Right lobe of liver (tissue), 6 donors: ENCODE results near the gene HSPG2. TPM values are rescaled to one million over a fixed set of nuclear protein-coding genes. Genes with fewer than 3 reads are reported as not detected.
A peak's percentile ranks its signal among the peaks of the same experiment; 100 is the strongest.

Experiments used
- ATAC-seq, 4 donors: fragments of 200-7000 bp; cut with Tn5 transposase; one replicate each; pipeline ENCODE4 v1.9.1; 2020; ENCODE audit warnings: mild to moderate bottlenecking in 4 of 4, moderate library complexity in 4 of 4
- DNase-seq, 3 donors: peaks; one replicate each; pipeline ENCODE4 v3.0.0-alpha.2; 2020
- H3K27ac ChIP-seq, 3 donors: fragments of 200-600 bp; one replicate each; pipeline ENCODE4 v1.8.0; 2022
- H3K27me3 ChIP-seq, 2 donors: fragments of 200-600 bp; one replicate each; pipeline ENCODE4 v1.8.0; 2022
- H3K36me3 ChIP-seq, 4 donors: fragments of 200-600 bp; sonication (generic) in 1 of 4; one replicate each; pipeline versions ENCODE4 v1.5.1 to v1.8.0; 2017 to 2022; ENCODE audit warnings: control low read depth in 1 of 4
- H3K4me1 ChIP-seq, 4 donors: fragments of 200-600 bp; sonication (generic) in 1 of 4; one replicate each; pipeline versions ENCODE4 v1.5.1 to v1.8.0; 2017 to 2022; ENCODE audit warnings: control low read depth in 1 of 4
- H3K4me3 ChIP-seq, 3 donors: fragments of 200-600 bp; one replicate each; pipeline ENCODE4 v1.8.0; 2022
- H3K9me3 ChIP-seq, 4 donors: fragments of 200-600 bp; sonication (generic) in 1 of 4; one replicate each; pipeline versions ENCODE4 v1.5.1 to v1.8.0; 2017 to 2022; ENCODE audit warnings: control low read depth in 1 of 4
- POLR2A ChIP-seq: fragments of 450-650 bp; IDR thresholded peaks from one replicate; pipeline ENCODE4 v1.6.1; 2017; ENCODE audit warnings: antibody characterized with exemption, mild to moderate bottlenecking
- WGBS: methylation state at CpG from one replicate; pipeline ENCODE4 v1.1.6; 2018; ENCODE audit warnings: low coverage, low lambda C conversion rate; ENCODE audit not compliant: insufficient coverage; ENCODE audit errors: missing lambda C conversion rate; 5-methylcytosine and 5-hydroxymethylcytosine counted together
- intact Hi-C, 2 donors: fragments of 100-400 bp; cut with DNase I; formaldehyde crosslinking; loops; one replicate each; pipeline versions ENCODE4 v1.11.2 to v1.14.1; 2022
- total RNA-seq, 6 experiments: library from RNA; depleted of rRNA in 2 of 6; stranded (reverse); fragments of >200 nt in 2 of 6; fragmentation: NEBNext Ultra II Directional in 3 of 6; extraction: Animal tissue kit (Norgen Biotek cat#: 25700) in 3 of 6; gene quantifications; one replicate each; pipeline versions ENCODE4 v1.1.0 to v1.2.4, GENCODE V29; 2016 to 2023
- TF ChIP-seq, protein P1 (sequence below), 4 donors: fragments of 200-600 bp in 3 of 4; fragments of 450-650 bp in 1 of 4; IDR thresholded peaks; one replicate each; pipeline versions ENCODE4 v1.5.1 to v1.8.0; 2016 to 2022; ENCODE audit warnings: antibody characterized with exemption in 4 of 4, mild to moderate bottlenecking in 2 of 4
- donor health status: DM: no; HTN: yes; CAD: no.
- donor health status: DM: no; HTN: no; CAD: no.
- donor health status: DM: no; HTN: no; CAD: no.
- donor health status: DM: no; HTN: yes; CAD: no.
- donor health status: DM: no; HTN: yes; CAD: no.

HSPG2 gene
- total RNA-seq, 6 experiments from 2014 or later: 31.3 to 90.9 (median 43.7) TPM

DNA sequence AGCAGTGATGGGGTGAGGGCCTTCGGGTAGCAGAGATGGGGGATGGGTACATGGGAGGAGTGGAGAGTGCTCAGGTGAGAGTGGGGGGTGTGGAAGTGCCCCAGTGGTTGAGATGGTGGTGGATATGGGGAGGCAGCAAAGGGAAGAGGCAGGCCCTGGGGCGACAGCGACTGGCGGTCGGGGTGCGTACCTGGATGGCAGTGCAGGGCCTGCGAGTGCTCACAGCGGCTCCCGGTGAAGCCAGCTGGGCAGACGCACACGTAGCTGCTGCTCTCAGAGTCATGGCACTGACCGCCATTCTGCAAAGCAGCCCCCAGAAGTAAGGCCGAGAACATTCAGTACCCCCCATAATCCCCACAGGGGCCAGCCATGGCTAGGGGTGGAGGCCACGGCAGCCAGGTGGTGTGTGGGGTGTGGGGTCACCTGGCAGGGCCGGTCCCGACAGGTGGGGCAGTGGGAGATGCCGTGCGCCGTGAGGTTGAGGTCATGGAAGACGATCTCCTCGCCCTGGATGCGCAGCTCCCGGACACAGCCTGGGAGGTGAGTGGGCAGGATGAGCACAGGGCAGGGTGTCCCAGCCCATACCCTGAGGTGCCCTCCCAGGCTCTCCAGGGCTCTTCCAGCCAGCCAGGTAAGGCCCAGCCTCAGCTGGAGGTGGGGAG is 106.2 kb downstream of the HSPG2 start:
- Histone ChIP-seq H3K9me3 (no peaks in the 10 kb centered on the region), H3K27me3 (no peaks in the 10 kb centered on the region), H3K4me3 (no peak overlapping the region), H3K4me1 (no peaks in the 10 kb centered on the region), H3K36me3 (no peaks in the 10 kb centered on the region), H3K27ac (no peak overlapping the region)
- peak in 1 of 4 donors; percentile 5 for ATAC-seq
- WGBS: no CpG with 5 or more reads among the region's 23 CpGs
- intact Hi-C loops: no loop called here
- TF ChIP-seq, protein P1, sequence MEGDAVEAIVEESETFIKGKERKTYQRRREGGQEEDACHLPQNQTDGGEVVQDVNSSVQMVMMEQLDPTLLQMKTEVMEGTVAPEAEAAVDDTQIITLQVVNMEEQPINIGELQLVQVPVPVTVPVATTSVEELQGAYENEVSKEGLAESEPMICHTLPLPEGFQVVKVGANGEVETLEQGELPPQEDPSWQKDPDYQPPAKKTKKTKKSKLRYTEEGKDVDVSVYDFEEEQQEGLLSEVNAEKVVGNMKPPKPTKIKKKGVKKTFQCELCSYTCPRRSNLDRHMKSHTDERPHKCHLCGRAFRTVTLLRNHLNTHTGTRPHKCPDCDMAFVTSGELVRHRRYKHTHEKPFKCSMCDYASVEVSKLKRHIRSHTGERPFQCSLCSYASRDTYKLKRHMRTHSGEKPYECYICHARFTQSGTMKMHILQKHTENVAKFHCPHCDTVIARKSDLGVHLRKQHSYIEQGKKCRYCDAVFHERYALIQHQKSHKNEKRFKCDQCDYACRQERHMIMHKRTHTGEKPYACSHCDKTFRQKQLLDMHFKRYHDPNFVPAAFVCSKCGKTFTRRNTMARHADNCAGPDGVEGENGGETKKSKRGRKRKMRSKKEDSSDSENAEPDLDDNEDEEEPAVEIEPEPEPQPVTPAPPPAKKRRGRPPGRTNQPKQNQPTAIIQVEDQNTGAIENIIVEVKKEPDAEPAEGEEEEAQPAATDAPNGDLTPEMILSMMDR (IDR thresholded peaks at IDR 0.05): no peak
- no peak for TF ChIP-seq POLR2A
- DNase-seq: no peak

DNA sequence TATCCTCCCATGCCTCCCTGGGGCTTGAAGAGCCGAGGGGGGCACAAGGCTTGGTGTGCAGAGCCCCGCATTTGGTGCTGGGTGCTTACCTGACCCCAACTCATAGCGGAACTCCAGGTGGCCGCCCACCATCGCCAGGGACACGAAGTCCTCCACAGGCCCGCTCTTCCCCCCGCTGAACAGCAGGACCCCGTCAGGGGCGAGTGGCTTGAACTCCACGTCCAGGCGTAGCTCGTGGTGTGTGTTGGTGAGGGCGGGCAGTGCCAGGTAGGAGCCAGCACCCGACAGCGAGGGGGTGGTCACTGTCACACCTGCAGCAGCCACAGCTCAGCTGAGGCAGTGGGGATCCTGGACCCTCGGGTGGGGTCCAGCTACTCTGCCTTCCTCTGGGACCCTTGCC is 107.8 kb downstream of the HSPG2 start:
- Histone ChIP-seq H3K27me3 (no peaks in the 10 kb centered on the region), H3K27ac (no peak overlapping the region), H3K4me1 (no peaks in the 10 kb centered on the region), H3K4me3 (no peak overlapping the region), H3K36me3 (peaks cover 0 to 4% (median 0%) of the 10 kb centered on the region in 4 donors), H3K9me3 (no peaks in the 10 kb centered on the region)
- ATAC-seq: no peak
- no peak for DNase-seq
- intact Hi-C loops: no loop called here
- no CpG with 5 or more reads among the region's 17 CpGs for WGBS
- TF ChIP-seq, protein P1 (IDR thresholded peaks at IDR 0.05): no peak
- no peak for TF ChIP-seq POLR2A

DNA sequence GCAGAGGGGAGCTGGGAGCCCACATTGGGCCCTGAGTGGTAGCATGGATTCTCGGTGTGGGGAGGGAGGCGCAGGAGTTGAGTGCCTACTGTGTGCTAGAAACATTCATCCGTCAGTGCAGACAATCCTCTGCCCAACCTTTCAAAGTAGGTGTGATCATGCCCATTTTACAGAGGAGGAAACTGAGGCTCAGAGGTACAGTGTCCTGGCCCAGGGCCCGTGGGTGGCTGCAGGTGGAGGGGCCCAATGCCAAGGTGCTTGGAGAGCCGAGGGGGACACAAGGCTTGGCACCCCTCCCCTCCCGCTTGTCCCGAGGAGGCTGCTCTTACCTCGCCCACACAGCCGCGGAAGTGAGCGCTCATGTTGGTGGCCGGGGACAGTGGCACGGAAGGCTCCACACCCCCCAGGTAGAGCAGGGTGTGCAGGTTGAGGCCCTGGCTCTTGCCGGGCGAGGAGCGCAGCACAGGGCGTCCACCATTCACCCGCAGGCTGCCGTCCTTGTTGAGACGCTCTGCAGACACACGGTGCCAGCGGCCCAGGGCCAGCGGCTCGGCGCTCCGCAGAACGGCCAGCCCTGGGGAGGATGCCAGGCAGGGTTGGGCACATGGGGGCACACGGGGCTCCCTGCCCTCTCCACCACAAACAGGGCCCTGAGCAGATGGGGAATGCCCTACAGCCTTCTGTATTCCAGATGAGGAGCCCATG is 108.5 kb downstream of the HSPG2 start:
- Histone ChIP-seq H3K4me3 (no peak overlapping the region), H3K9me3 (no peaks in the 10 kb centered on the region), H3K4me1 (no peaks in the 10 kb centered on the region), H3K27me3 (no peaks in the 10 kb centered on the region), H3K27ac (no peak overlapping the region), H3K36me3 (peaks cover 0 to 4% (median 0%) of the 10 kb centered on the region in 4 donors)
- no peak for TF ChIP-seq POLR2A
- TF ChIP-seq, protein P1 (IDR thresholded peaks at IDR 0.05): no peak
- ATAC-seq: no peak
- 80% methylated on average over 1 of the region's 28 CpGs for WGBS
- intact Hi-C loops: no loop called here
- no peak for DNase-seq

DNA sequence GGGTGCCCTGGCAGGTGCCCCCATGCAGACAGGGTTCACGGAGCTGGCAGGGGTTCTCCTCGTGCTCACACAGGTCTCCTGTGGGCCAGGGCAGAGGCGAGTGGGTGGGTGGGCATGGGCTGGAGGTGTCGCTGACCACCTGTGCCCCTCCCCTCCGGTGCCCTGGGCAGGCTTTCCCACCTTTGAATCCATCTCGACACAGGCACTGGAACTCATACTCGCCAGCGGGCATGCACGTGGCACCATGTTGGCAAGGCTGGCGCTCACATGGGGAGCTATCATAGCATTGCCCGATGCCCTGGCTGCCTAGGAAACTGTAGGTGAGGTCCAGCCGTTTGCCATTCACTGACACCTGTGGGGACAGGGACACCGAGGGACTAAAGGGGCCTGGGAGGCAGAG is 109.0 kb downstream of the HSPG2 start:
- no peaks in the 10 kb centered on the region for H3K27me3 ChIP-seq
- no peaks in the 10 kb centered on the region for H3K4me1 ChIP-seq
- no peaks in the 10 kb centered on the region for H3K9me3 ChIP-seq
- H3K27ac ChIP-seq: no peak overlapping the region
- no peak overlapping the region for H3K4me3 ChIP-seq
- DNase-seq (no peak), ATAC-seq (no peak)
- peaks cover 0 to 4% (median 0%) of the 10 kb centered on the region in 4 donors for H3K36me3 ChIP-seq
- WGBS: 70% methylated on average over 2 of the region's 13 CpGs
- intact Hi-C loops: no loop called here
- TF ChIP-seq, protein P1 (IDR thresholded peaks at IDR 0.05): no peak
- TF ChIP-seq POLR2A: no peak
